ENCODE measurements around the gene LRRC45.

GRCh38 chr17:81990836-81991683 is 32.0 kb upstream of the LRRC45 start:
- TF ChIP-seq CTCF (IDR thresholded peaks at IDR 0.05; ENCODE audit: low read depth, low read length), result no peak
- no peak for TF ChIP-seq POLR2A (IDR thresholded peaks at IDR 0.05; ENCODE audit: extremely low read depth, insufficient read length)
